Sigmoid colon (tissue), 3 donors: ENCODE measurements around the gene PRKCSH.

Experiments
- POLR2A ChIP-seq, 2 donors: fragments of 450-650 bp; IDR thresholded peaks; one replicate each; pipeline ENCODE4 v1.6.1; 2016; ENCODE audit warnings: antibody characterized with exemption in 2 of 2, mild to moderate bottlenecking in 2 of 2, moderate library complexity in 2 of 2
- TF ChIP-seq, protein P1 (sequence below), 4 experiments: fragments of 450-650 bp in 3 of 4; fragments of 200-600 bp in 1 of 4; IDR thresholded peaks; one replicate each; pipeline ENCODE4 v1.5.1; 2016 to 2019; ENCODE audit warnings: antibody characterized with exemption in 4 of 4, mild to moderate bottlenecking in 3 of 4, moderate library complexity in 2 of 4

GRCh38 chr19:11446652-11447301 is 11.3 kb downstream of the PRKCSH start:
- TF ChIP-seq, protein P1, sequence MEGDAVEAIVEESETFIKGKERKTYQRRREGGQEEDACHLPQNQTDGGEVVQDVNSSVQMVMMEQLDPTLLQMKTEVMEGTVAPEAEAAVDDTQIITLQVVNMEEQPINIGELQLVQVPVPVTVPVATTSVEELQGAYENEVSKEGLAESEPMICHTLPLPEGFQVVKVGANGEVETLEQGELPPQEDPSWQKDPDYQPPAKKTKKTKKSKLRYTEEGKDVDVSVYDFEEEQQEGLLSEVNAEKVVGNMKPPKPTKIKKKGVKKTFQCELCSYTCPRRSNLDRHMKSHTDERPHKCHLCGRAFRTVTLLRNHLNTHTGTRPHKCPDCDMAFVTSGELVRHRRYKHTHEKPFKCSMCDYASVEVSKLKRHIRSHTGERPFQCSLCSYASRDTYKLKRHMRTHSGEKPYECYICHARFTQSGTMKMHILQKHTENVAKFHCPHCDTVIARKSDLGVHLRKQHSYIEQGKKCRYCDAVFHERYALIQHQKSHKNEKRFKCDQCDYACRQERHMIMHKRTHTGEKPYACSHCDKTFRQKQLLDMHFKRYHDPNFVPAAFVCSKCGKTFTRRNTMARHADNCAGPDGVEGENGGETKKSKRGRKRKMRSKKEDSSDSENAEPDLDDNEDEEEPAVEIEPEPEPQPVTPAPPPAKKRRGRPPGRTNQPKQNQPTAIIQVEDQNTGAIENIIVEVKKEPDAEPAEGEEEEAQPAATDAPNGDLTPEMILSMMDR (IDR thresholded peaks at IDR 0.05) = peak; percentile 67 to 85 (median 75)
- no peak for TF ChIP-seq POLR2A (IDR thresholded peaks at IDR 0.05)
